ENCODE data around the gene LMNA.
A peak's percentile ranks its signal among the peaks of the same experiment; 100 is the strongest.
"Not testable (repeated sequence)": the region's sequence is repeated elsewhere in the genome, so short reads cannot be mapped to it uniquely, and the experiment has no call there.

The LMNA gene

GRCh38 chr1:156106624-156107488 is 7.7 kb upstream of the LMNA start:
- DNase-seq: no peak

GRCh38 chr1:156108057-156108456 is 6.5 kb upstream of the LMNA start:
- no peak for DNase-seq

- no peak for DNase-seq
Observed at GRCh38 chr1:156108664-156109241, 5.8 kb upstream of the LMNA start.

GRCh38 chr1:156110252-156110651 is 4.3 kb upstream of the LMNA start:
- no peak for DNase-seq

DNA sequence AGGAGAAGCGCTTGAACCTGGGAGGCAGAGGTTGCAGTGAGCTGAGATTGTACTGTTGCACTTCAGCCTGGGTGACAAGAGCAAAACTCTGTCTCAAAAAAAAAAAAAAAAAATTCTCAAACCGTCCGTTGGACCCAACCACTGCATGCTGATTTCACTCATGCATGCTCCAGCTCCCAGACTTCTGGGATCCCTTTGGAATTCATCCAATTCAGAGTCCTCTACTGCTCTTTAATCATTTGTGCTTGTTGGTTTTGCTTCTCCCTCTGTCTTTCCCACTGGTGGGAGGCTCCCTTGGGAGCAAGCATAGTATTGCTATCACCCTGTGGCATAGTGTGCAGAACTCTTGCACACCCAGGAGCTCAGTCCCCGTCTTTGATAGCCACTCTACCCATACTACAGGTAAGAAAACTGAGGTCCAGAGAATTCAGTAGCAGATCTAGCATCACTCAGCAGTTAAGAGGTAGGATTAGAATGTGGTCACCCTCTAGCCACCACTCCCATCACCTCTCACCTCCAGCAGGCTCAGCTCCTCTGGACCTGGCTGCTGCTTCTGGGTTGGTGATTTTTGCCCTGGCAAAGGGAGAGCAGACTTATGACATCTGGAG is 3.1 kb upstream of the LMNA start:
- no peak for DNase-seq

- no peak for DNase-seq
Observed at GRCh38 chr1:156112276-156113137, 2.0 kb upstream of the LMNA start.

- no peak for DNase-seq
Observed at GRCh38 chr1:156113282-156113950, 1.1 kb upstream of the LMNA start.

GRCh38 chr1:156114919-156115513 is 505 bp downstream of the LMNA start:
- peak; percentile 39 for DNase-seq

DNA sequence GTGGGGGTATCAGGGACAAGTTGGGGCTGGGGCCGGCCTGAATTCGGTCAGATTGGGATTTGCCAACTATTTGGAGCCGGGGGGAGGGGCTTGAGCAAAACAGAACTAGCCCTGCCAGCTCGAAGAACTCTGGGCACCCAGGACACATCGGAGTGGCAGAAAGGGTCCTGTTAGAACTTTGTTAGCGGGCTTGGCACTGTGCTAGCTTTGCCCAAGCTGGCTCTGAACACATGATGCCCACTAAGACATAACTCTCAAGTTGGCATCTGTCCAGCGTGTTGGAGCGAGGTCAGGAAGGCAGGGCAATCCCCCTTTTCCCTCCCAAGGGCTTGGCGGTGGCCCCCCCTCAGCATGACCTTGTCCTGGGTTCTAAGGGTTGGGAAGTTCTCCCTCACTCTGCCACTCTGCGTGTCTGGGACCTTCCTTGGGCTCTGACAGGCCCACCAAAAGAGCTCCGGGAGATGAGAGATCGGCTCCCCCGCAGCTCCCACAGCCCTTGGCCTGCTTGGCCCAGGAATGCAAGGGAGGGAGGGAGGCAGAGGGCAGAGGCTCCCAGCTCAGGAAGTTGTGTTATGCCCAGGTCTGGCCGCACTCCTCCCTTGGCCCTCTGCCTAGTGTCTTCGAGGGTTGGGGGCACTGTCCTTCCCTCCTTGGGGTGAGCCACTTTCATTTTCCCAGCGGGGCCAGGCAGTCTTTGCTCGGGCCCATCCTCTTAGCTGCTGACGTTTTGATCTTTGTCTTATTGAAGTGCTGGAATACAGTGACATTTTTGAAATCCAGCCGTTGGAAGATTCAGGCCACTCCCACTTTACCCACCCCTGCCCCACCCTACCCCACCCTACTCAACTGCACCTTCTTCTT is 1.2 kb downstream of the LMNA start:
- peak; percentile 40 for DNase-seq

DNA sequence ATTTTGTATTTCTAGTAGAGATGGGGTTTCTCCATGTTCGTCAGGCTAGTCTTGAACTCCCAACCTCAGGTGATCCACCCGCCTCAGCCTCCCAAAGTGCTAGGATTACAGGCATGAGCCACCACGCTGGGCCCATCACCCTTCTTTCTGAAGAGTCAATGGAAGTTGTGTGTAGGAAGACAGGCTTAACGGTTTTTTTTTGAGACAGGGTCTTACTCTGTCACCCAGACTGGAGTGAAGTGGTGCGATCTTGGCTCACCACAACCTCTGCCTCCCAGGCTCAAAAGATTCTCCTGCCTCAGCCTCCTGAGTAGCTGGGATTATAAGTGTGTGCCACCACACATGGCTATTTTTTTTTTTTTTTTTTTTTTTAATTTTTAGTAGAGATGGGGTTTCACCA is 2.2 kb downstream of the LMNA start:
- DNase-seq: not testable (repeated sequence)

DNA sequence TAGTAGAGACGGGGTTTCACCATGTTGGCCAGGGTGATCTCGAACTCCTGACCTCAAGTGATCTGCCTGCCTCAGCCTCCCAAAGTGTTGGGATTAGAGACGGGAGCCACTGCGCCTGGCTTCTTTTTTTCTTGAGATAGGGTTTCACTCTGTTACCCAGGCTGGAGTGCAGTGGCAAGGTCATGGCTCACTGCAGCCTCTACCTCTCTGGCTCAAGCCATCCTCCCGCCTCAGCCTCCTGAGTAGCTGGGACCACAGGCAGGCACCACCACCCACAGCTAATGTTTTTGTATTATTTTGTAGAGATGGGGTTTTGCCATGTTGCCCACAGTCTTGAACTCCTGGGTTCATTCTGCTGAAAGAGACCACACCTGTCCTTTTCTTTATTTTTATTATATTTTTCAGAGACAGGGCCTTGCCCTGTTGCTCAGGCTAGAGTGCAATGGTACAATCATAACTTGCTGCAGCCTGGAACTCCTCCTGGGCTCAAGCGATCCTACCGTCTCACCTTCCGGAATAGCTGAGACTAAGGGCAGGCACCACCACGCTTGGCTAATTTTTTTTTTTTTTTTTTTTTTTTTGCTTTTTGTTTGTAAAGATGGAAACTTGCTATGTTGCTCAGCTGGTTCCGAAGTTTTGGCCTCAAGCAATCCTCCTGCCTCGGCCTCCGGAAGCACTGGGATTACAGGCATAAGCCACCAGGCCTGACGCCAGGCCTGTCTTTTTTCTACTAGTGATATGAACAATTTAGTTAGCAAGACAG is 3.1 kb downstream of the LMNA start:
- no peak for DNase-seq

GRCh38 chr1:156118177-156118868 is 3.8 kb downstream of the LMNA start:
- no peak for DNase-seq

- no peak for DNase-seq
Observed at GRCh38 chr1:156119503-156120209, 5.1 kb downstream of the LMNA start.

- no peak for DNase-seq
Observed at GRCh38 chr1:156120318-156120717, 5.8 kb downstream of the LMNA start.

GRCh38 chr1:156121005-156121404 is 6.5 kb downstream of the LMNA start:
- not testable (repeated sequence) for DNase-seq

DNA sequence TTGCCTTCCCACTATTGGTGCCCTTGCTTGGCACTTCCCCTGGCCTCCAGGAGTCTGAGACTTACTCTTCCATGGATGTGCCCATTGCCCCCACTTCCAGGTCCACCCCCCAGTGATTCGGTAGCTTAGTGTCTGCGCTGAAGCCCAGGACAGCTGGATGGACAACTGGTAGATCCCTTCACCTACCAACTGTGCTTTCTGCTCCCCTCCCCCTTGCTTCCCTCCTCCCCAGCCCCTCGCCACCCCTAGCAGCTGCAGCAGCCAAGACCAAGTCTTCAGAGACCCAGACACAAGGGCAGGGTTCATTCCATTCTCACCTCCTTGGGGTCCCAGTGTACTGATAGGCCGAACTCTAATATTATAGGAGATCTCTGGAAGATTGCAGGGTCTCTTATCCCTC is 6.9 kb downstream of the LMNA start:
- DNase-seq: no peak

- DNase-seq: no peak
Observed at GRCh38 chr1:156122086-156122485, 7.6 kb downstream of the LMNA start.

DNA sequence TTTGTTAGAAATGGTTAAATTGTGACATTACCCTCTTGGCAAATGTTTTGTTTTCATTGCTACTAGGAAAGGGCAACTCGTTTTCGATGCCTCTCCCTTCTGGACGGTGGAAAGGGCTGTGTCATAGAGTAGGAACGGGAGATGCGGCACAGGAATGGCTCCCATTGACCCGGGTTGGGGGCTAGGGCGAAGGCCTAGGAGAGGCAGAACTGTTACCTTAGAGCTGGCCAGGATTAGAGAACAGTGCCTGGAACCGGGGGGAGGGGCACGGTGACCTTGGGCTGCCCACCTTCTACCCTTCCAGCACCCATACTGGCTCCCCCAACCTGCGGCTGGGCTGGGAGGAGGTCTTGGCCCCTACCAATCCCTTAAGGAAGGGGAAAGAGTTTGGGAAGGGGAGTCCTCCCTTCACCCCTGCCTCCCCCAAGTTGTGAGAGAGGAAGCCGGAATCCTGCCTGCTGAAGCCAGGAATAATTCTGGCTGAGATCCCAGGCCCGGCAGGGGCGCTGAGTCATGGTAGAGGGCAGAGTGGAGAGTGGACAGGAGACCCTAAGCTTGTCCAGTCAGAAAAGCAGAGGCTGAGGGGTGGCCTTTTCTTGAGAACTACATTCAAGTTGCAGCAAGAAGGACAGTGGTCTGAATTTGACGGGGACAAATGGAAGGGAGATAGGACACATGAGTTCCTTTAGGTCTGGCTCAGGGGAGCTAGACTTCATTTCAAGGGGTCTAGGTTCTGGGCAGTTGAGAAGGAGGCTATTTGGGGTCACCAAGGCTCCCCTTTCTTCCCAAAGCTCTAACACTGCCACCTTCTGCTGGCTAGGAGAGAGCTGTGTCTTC is 8.2 kb downstream of the LMNA start:
- peak; percentile 49 for DNase-seq
